GM12874 (cell line): ENCODE data around the gene SORL1.

ENCODE experiments used
- CTCF ChIP-seq: IDR thresholded peaks from 2 replicates; pipeline ENCODE4 v1.5.1; 2011; ENCODE audit warnings: low read depth, mild to moderate bottlenecking, control low read depth, low read length, moderate library complexity; ENCODE audit not compliant: insufficient read depth

Gene SORL1

GRCh38 chr11:121559606-121560200, 107.6 kb downstream of the SORL1 start:
- no peak for TF ChIP-seq CTCF

DNA sequence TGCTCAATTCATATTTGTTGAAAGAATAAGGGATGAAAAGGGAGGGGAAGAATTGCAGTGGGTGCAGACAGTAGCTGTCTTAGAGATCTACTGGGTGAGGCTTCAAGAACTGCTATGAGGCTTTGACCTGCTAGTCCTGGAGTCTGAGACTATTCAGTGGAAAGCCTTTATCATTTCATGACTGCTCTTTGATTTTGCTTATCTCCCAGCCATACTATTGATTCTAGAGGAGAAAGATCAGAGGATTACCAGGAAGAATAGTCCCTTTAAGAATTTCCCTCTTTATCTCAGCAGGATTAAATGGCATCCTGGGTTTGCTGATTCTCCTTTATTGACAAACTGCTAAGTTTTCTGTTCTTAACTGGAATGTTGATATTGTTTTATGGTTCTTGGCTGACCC, 108.1 kb downstream of the SORL1 start:
- no peak for TF ChIP-seq CTCF

DNA sequence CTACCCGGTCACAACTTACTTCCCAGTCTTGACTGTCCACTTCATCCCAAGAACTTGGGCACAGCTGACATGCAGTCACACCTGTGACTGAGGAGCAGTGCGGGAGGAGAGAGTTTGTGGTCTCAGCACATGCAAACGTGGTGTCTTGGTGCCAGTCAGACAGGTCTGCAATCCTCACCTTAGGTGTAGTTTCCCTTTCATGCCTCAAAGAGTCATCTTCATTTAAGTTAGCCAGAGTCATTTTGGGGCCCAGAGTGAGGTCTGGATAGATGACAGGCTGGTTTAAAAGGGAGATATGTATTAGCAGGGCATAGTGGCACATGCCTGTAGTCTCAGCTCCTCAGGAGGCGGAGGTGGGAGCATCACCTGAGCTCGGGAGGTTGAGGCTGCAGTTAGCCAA, 109.1 kb downstream of the SORL1 start:
- TF ChIP-seq CTCF, result no peak

GRCh38 chr11:121561716-121562115, 109.6 kb downstream of the SORL1 start:
- TF ChIP-seq CTCF, result no peak

- no peak for TF ChIP-seq CTCF
Measured at GRCh38 chr11:121563003-121563402, 110.9 kb downstream of the SORL1 start.

DNA sequence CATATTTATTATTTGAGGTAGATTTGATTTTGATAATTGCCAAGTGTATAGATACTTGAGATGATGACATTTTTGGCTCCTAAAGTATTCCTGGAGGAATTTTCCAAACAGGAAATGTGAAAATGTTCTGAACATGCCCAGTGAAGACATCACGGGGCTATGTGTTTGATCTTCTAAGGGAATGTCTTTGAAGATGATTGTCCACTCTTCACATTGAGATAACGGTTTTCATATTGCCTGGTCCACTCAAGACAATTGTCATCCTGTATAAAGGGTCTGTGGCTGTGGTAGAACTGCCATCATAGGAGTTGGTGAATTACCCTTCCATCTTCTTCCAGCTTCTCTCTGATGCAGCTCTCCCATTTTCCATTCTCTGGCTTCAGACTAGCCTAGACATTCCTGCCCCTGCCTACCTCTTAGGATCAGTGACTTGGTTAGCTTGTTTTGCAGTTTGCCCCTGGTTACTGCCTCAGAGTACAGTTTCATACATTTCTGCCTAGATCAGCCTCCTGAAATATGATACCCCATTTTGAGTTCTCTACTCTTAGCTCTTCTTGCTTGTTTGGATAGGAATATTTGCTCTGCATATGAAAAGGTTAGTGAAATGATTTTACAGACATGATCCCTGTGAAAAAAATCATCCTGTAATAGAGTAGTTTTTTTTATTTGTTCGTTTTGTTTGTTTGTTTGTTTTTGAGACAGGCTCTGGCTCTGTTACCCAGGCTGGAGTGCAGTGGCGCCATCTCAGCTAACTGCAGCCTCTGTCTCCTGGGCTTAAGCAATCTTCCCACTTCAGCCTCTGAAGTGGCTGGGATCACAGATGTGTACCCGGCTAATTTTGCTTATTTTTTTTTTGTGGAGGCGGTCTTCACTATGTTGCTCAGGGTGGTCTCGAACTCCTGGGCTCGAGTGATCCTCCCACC, 112.0 kb downstream of the SORL1 start:
- no peak for TF ChIP-seq CTCF

DNA sequence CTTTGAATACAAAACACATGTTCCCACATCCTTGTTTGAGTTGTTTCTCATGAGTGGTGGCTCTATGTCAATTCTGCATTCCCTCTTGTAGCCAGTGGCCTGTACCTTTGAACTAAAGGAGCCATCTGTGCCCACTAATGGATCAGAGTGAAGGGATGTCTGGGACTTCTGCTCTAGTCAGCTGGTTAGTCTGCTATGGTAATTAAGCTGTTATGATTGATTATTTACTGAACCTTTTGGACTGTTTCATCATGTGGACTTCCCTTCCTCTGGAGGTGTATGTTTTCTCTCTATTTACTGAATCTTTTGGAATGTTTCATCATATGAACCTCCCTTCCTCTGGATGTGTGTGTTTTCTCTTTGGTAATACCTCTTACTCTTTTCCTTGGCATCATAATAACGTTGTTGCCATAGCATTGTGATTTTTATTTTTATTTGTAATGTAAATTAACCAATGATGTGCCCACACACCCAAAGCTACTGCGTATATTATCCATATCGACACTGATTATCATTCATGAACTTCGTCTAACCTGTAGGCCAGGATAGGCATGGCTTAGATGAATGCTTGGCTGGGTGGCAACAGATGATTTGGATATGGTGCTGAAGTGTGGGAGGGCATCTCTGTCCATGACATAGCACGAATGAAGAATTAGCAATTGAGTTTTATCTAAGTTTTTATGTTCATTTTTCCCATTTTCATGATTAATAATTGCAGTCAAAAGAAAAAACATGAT, 113.0 kb downstream of the SORL1 start:
- TF ChIP-seq CTCF, result no peak
